Caco-2 (cell line): ENCODE results near the gene H2BK1. TPM values are rescaled to one million over a fixed set of nuclear protein-coding genes. Genes with fewer than 3 reads are reported as not detected.

ENCODE experiments used
- BruUV-seq: library from RNA; stranded (reverse); fragments of 400-500 nt; replicated peaks from 2 replicates; lab custom pipeline; 2021; lab: Mats Ljungman, UMichigan
- CTCF ChIA-PET: fragments of 300-600 bp; sonication (Branson Sonifier 250); formaldehyde crosslinking; loops from one replicate; lab custom pipeline; 2022; ENCODE audit warnings: antibody characterized with exemption; lab: Charles Lee
- POLR2A ChIA-PET: fragments of 300-600 bp; sonication (Branson Sonifier 250); formaldehyde crosslinking; loops from one replicate; lab custom pipeline; 2022; ENCODE audit warnings: antibody characterized with exemption; lab: Charles Lee
- DNase-seq, 2 experiments: peaks; one replicate each; pipeline versions ENCODE4 v3.0.0 to v3.0.0-alpha.2; 2020 to 2022
- H3K27me3 ChIP-seq: replicated peaks from 2 replicates; pipeline ENCODE4 v1.6.0; 2011; ENCODE audit warnings: low read length; ENCODE audit not compliant: control insufficient read depth, insufficient read depth
- H3K36me3 ChIP-seq: 2 replicates; pipeline ENCODE4 v1.5.1; 2011; ENCODE audit warnings: low read length; ENCODE audit not compliant: control insufficient read depth, insufficient read depth
- H3K4me1 ChIP-seq: fragments of 250-450 bp; sonication (Bioruptor Pico); 2 replicates; pipeline ENCODE4 v1.5.1; 2020; ENCODE audit warnings: mild to moderate bottlenecking
- H3K4me3 ChIP-seq: 2 replicates; pipeline ENCODE4 v1.5.1; 2011; ENCODE audit warnings: low read depth, mild to moderate bottlenecking, control low read depth, low read length
- H3K9me3 ChIP-seq: fragments of 250-450 bp; sonication (Bioruptor Pico); 2 replicates; pipeline ENCODE4 v1.5.1; 2020; ENCODE audit warnings: mild to moderate bottlenecking, moderate library complexity
- H3K27ac Mint-ChIP-seq: one replicate; pipeline ENCODE4 v1.8.0; 2022; ENCODE audit warnings: mixed read lengths; ENCODE audit not compliant: unreplicated experiment
- H3K27me3 Mint-ChIP-seq: one replicate; pipeline ENCODE4 v1.8.0; 2022; ENCODE audit warnings: mixed read lengths; ENCODE audit not compliant: insufficient read depth, unreplicated experiment
- H3K36me3 Mint-ChIP-seq: one replicate; pipeline ENCODE4 v1.8.0; 2022; ENCODE audit warnings: mild to moderate bottlenecking, mixed read lengths; ENCODE audit not compliant: insufficient read depth, unreplicated experiment
- H3K4me1 Mint-ChIP-seq: one replicate; pipeline ENCODE4 v1.8.0; 2022; ENCODE audit warnings: low read depth, mixed read lengths; ENCODE audit not compliant: unreplicated experiment
- H3K4me3 Mint-ChIP-seq: one replicate; pipeline ENCODE4 v1.8.0; 2022; ENCODE audit warnings: mild to moderate bottlenecking, moderate library complexity, mixed read lengths; ENCODE audit not compliant: unreplicated experiment
- H3K9me3 Mint-ChIP-seq: one replicate; pipeline ENCODE4 v1.8.0; 2022; ENCODE audit warnings: mixed read lengths; ENCODE audit not compliant: unreplicated experiment
- CTCF ChIP-seq, 2 experiments: fragments of 200-600 bp in 1 of 2; IDR thresholded peaks; 1 replicate in 1 of 2; 2 replicates in 1 of 2; pipeline versions ENCODE4 v1.5.1 to v1.8.0; 2011 to 2022; ENCODE audit warnings: antibody characterized with exemption in 1 of 2, control low read depth in 1 of 2, inconsistent platforms in 1 of 2, low read depth in 1 of 2, low read length in 1 of 2, mild to moderate bottlenecking in 1 of 2, moderate library complexity in 1 of 2; ENCODE audit not compliant: insufficient read depth in 1 of 2, severe bottlenecking in 1 of 2, unreplicated experiment in 1 of 2
- intact Hi-C: fragments of 100-400 bp; cut with micrococcal nuclease; formaldehyde crosslinking; loops from one replicate; pipeline ENCODE4 v1.10.0; 2022; ENCODE audit not compliant: unreplicated experiment
- total RNA-seq: library from RNA; stranded (reverse); gene quantifications from 2 replicates; pipeline ENCODE4 v1.2.3, GENCODE V29; 2022

The H2BK1 gene
- total RNA-seq, 1 experiment from 2014 or later: not detected

- H3K4me1 ChIP-seq: peaks cover 18% of the 10 kb centered on the region
- Mint-ChIP-seq H3K27me3 (no peaks in the 10 kb centered on the region), H3K4me3 (peak overlapping the region; percentile 88), H3K9me3 (no peaks in the 10 kb centered on the region), H3K36me3 (peaks cover 34% of the 10 kb centered on the region), H3K4me1 (peaks cover 22% of the 10 kb centered on the region), H3K27ac (peak overlapping the region; percentile 82)
- peaks cover 3% of the 10 kb centered on the region; the same call in 1 of the 2 replicates for H3K36me3 ChIP-seq
- intact Hi-C loops: no loop called here
- CTCF ChIA-PET: interaction anchor here (1.3 to 3.0 kb wide), 2 partner anchors 15 to 83 kb away, joined by 5 to 22 read pairs; no protein-coding TSS in a partner anchor
- H3K4me3 ChIP-seq: peak overlapping the region; percentile 81
- TF ChIP-seq CTCF (IDR thresholded peaks at IDR 0.05; ENCODE audit: insufficient read depth in 1 of 2, low read depth in 1 of 2, low read length in 1 of 2, severe bottlenecking in 1 of 2, unreplicated experiment in 1 of 2): no peak
- BruUV-seq: no TSS peak
- DNase-seq: no peak
- no peaks in the 10 kb centered on the region for H3K9me3 ChIP-seq
- H3K27me3 ChIP-seq: no peaks in the 10 kb centered on the region
- POLR2A ChIA-PET: interaction anchor here (1.5 kb wide), 1 partner anchor 113 kb away, joined by 6 read pairs; the partner anchor contains the start of gene NUB1
These were observed 18.0 kb upstream of the H2BK1 start for GRCh38 chr7:151228024-151228866.

- CTCF ChIA-PET: interaction anchor here (0.6 to 3.0 kb wide), 11 partner anchors 10 to 608 kb away, joined by 3 to 22 read pairs (median 5); partner anchors contain the start of gene ABCB8
- peaks cover 44% of the 10 kb centered on the region for H3K36me3 Mint-ChIP-seq
These were observed 16.8 kb upstream of the H2BK1 start, which contains the start of gene ABCF2 for GRCh38 chr7:151226875-151227782. TSS of gene ABCF2 (minus strand) at chr7:151227205. CDS start at chr7:151226458, 747 bp downstream.

More at GRCh38 chr7:151226875-151227782, 16.8 kb upstream of the H2BK1 start, which contains the start of gene ABCF2:
- intact Hi-C loops: loop anchor here (1.0 kb wide), 4 partner anchors 17 to 199 kb away; partner anchors contain the start of genes ABCB8 and SMARCD3
- peaks cover 21% of the 10 kb centered on the region for H3K4me1 Mint-ChIP-seq
- no peak for TF ChIP-seq CTCF (IDR thresholded peaks at IDR 0.05; ENCODE audit: insufficient read depth in 1 of 2, low read depth in 1 of 2, low read length in 1 of 2, severe bottlenecking in 1 of 2, unreplicated experiment in 1 of 2)
- Histone ChIP-seq H3K27me3 (no peaks in the 10 kb centered on the region), H3K36me3 (peaks cover 3% of the 10 kb centered on the region), H3K4me3 (peak within 1 kb of the TSS; percentile 81), H3K4me1 (peaks cover 15% of the 10 kb centered on the region), H3K9me3 (no peaks in the 10 kb centered on the region)
- H3K27ac Mint-ChIP-seq: peak within 1 kb of the TSS; percentile 82
- BruUV-seq: no TSS peak
- no peaks in the 10 kb centered on the region for H3K9me3 Mint-ChIP-seq
- H3K27me3 Mint-ChIP-seq: no peaks in the 10 kb centered on the region
- H3K4me3 Mint-ChIP-seq: peak within 1 kb of the TSS; percentile 88
- peak; percentile 98 to 99 for DNase-seq
- POLR2A ChIA-PET: interaction anchor here (0.5 to 1.5 kb wide), 12 partner anchors 11 to 1774 kb away, joined by 3 to 10 read pairs (median 4); partner anchors contain the start of genes ABCB8 and NUB1
